HG02588 (cell line): Measurements from ENCODE around the gene KCTD6.

ENCODE experiments used
- ATAC-seq: cut with Tn5 transposase; IDR thresholded peaks from one replicate; pipeline ENCODE4 v1.9.1; 2021; ENCODE audit warnings: mild to moderate bottlenecking, moderate library complexity; ENCODE audit not compliant: unreplicated experiment

The KCTD6 gene

DNA sequence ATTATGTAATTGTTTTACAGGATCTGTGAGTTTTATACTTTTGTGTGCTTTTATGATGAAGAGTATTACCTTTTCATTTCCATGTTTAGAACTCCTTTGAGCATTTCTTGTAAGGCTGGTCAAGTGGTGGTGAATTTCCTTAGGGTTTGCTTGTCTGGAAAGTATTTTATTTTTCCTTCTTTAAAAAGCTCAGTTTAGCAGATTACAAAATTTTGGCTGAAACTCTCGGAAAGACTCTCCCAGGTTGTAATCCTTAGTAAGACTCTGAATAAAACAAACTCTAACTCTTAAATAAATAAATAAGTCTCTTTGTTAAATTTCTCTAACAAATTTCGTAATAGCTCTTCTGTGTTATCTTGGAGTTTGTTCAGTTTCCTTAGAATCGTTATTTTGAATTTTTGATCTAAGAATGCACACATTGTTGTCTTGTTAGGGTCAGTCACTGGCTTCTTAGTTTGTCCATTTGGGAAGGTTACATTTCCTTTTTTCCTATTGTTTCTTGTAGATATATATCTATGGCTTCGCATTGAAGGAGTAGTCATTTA, 59.8 kb downstream of the KCTD6 start:
- no peak for ATAC-seq
